GM18861 (cell line): ENCODE measurements around the gene RETN.
A peak's percentile ranks its signal among the peaks of the same experiment; 100 is the strongest.

ENCODE experiments used
- ATAC-seq: cut with Tn5 transposase; IDR thresholded peaks from one replicate; pipeline ENCODE4 v1.9.1; 2021; ENCODE audit not compliant: unreplicated experiment

Gene RETN

DNA sequence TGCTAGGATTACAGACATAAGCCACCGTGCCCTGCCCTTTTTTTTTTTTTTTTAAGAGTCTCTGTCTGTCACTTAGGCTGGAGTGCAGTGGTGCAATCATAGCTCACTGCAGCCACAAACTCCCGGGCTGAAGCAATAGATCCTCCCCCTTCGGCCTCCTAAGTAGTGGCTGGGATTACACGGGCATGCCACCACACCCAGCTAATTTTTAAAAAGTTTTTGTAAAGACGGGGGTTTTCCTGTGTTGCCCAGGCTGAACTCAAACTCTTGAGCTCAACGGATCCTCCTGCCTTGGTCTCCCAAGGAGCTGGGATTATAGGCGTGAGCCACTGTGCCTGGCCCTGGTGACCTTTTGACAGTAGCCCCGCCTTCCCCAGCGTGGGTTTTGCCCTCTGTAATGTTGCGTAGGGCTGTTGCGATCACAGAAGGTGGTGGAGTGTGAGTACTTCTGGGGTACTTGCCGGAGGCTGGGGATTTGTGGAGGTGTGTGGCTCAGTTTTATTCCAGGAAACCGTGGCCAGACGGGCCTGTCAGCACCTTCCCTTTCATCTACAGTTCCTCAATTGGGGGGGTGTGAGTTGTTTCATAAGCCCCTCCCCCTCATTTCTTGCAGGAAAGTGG lies 11.6 kb upstream of the RETN start:
- no peak for ATAC-seq

DNA sequence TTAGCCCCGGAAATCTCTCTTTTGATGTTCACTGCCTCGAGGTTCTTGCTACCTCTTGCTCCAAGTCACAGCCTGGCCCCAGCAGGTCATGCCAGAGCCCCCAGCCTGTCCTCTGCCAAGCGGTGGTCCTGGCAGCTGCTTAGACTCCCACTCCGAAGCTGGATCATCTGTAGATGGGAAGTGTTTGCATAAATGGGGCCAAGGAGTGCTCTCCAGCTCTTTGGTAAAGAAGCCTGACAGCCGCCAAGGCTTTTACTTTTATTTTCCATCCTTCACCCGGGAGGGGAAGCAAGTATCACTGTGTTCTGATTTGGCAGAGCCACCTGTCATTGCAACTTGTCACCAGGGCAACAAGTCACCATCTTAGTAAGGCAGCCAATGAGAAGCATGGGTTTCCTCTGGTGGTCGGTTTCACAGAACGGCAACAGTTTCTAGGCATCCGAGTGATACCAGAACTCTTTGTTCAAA lies 10.6 kb upstream of the RETN start:
- ATAC-seq: peak; percentile 70

DNA sequence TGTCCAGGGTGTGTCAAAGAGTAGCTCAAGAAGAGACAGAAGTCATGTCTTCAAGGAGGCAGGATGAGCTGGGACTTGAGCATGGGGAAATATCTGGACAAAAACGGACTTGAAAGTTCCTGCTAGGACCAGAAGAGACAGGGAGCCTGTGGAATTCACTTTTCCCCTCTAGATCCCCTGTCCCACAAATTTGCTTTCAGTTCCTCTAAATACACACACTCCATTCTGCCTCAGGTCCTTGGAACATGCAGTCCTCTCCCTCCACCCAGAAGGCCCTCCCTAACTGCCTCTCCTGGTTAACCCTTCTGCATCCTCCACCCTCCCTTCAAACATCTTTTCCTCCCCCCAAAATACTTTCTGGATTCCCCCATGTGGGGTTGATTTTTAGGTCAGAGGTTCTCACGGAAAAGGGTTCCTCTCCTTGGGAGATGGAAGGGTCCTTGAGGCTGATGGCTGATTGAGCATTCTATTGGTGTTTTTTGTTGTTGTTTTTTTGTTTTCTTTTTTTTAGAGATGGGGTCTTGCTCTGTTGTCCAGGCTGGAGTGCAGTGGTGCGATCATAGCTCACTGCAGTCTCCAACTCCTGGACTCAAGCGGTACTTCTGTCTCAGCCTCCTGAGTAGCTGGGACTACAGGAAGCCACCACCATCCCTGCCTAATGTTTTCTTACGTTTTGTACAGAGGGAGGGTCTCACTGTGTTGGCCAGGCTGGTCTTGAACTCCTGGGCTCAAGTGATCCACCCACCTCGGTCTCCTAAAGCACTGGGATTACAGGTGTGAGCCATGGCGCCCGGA lies 6.9 kb upstream of the RETN start:
- ATAC-seq: no peak

DNA sequence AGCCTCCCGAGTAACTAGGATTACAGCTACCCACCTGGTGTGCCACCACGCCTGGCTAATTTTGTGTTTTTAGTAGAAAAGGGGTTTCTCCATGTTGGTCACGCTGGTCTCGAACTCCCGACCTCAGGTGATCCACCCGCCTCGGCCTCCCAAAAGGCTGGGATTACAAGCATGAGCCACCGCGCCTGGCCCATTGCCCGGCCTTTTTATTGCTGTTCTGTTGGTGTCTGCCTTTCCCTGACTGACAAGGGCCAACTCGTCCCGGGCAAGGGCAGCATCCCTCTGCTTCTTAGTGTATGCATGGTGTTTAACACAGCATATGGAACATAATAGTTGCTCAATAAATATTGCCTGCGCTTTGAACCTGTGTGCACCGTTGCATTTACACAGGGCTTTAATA lies 6.2 kb upstream of the RETN start:
- ATAC-seq: no peak

DNA sequence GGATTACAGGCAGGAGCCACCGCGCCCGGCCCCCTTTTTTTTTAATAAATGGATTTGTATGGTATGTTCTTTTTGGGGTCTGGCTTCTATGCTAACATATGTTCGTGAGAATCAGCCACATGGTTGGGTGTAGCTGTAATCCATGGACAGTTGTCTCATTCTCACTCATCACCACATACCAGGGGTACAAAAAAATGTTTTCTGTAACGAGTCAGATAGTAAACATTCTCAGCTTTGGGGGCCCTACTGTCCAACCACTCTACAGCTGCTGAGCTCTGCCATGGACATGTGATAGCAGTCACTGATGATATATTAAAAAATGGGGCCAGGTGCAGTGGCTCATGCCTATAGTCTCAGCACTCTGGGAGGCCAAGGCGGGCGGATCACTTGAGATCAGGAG lies 5.1 kb upstream of the RETN start:
- ATAC-seq: no peak

DNA sequence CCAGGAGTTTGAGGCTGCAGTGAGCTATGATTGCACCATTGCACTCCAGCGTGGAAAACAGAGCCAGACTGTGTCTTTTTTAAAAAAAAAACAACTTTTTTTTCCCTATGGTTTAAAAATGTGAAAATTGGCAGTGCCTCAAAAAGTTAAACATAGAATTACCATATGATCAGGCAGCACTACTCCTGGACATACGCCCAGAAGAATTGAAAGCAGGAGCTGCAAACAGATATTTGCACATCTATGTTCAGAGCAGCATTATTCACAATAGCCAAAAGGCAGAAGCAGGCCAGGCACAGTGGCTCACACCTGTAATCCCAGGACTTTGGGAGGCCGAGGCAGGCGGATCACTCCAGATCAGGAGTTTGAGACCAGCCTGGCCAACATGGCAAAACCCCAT lies 3.8 kb upstream of the RETN start:
- no peak for ATAC-seq

DNA sequence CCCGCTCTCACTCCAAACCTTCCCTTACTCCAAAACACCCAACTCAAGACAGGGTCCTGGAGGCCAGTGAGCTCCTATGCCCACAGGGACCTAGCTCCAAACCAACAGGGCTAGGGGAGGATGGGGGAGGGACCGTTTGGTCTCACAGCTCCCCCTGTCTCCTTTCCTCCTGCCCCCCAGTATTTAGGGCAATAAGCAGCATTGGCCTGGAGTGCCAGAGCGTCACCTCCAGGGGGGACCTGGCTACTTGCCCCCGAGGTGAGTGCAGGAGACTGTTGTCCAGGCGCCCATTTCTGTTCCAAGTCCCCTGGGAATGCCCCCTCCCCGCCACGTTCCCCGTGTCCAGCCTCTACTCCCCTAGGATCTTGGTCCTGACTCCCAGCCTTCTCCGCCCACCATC lies 792 bp downstream of the RETN start:
- no peak for ATAC-seq

DNA sequence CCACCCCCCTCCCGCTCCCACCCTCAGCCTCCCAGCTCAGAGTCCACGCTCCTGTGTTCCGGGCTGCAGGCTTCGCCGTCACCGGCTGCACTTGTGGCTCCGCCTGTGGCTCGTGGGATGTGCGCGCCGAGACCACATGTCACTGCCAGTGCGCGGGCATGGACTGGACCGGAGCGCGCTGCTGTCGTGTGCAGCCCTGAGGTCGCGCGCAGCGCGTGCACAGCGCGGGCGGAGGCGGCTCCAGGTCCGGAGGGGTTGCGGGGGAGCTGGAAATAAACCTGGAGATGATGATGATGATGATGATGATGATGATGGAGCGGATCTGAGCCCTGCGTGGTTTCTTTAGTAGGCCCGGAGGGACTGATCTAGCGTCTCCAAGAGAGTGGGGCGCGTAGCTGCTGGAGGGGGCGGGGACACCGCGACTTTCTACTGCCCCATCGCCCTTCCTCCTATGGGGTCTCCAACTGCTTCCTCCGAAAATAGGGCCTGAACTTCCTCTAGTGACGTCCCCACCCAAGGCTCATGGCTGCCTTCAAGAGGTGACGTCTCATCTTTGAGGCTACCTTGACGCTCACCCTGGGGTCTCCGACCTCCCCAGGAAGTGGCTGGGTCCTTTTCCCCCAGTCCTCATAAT lies 1.4 kb downstream of the RETN start:
- no peak for ATAC-seq

DNA sequence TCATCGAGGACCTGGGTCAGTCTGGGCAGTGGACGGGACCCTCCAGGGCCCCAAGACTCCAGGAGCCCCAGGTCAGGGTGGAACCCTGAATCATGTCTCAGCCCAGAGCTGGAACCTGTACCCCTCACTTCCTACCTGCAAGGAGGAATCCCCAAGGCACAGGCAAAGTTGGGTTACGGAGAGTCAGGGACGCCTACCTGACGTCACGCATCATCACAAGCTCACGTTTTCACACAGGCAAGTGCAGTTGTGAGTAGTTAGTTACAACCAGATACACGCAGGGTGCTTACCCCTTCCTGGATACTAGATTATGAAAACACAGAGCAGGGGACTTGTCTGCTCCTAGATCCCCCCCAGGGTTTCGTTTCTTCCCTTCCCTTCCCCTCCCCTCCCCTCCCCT lies 1.9 kb downstream of the RETN start:
- no peak for ATAC-seq

DNA sequence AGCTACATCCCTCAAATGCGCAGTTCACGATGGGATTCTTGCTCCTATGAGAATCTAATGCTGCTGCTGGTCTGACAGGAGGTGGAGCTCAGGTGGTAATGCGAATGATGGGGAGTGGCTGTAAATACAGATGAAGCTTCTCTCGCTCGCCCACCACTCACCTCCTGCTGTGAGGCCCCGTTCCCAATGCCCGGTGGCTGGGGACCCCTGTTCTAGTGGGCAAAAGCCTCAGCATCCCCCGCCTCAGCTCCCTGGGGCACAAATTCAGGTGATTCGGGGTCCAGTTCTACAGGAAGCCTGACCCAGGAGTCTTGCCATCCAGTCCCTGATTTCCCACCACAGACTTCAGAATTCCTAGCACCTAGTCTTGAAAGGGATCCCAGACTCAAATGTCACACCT lies 3.7 kb downstream of the RETN start:
- ATAC-seq: no peak

DNA sequence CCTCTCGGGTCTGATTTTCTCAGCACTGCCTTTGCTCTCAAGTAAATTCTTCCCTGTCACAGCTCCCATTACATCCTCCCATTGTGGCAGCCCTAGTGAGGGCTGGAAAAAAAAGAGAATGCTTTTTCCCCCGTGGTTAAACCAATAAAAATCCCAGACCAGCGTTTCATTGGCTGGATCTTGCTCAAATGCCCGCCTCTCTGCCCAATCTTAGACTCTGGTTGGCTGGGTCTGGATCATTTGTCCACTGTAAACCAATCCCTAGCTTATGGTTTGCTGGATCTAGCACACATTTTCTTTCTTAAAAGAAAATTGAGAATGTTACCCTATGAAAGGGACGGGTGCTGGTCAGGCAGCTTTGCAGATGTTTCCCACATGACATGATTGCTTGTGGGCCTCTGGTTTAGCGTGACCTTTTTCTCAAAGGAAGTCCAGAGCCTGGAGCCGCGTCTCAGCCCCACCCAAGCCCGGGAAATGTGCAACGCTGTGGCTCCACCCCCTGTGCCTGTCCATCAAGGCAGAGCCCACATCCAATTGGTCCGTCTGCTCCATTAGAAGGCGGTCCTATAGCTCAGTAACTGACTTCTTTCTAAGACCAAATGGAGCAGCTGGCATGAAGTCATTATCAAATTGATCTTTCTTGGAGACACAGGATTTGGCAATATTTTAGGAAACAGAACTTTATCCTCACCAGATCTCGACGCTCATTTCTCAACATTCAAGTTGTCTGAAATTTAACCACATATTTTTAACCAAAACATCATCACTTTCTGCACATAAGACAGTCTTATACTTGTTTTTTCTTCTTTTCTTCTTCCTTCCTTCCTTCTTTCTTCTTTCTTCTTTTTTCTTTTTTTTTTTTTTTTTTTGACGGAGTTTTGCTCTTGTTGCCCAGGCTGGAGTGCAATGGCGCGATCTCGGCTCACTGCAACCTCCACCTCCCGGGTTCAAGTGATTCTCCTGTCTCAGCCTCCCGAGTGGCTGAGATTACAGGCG lies 5.5 kb downstream of the RETN start:
- ATAC-seq: no peak

DNA sequence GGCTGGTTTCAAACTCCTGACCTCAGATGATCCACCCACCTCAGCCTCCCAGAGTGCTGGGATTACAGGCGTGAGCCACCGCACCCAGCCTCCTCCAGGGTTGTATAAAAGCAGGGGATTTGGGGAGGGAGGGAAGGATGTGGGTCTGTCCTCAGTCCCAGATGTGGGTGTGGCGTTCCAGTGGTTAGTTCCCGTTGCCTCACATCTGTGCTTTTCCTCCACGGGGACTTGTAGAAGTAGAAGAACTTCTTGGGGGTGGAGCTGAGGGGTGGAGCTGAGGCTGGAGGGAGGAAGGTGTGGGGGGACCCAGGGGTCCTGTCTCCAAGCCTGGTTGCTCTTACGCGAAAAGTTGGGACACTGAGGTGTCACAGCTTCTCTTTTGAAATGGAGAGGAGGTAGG lies 7.5 kb downstream of the RETN start:
- ATAC-seq: no peak

DNA sequence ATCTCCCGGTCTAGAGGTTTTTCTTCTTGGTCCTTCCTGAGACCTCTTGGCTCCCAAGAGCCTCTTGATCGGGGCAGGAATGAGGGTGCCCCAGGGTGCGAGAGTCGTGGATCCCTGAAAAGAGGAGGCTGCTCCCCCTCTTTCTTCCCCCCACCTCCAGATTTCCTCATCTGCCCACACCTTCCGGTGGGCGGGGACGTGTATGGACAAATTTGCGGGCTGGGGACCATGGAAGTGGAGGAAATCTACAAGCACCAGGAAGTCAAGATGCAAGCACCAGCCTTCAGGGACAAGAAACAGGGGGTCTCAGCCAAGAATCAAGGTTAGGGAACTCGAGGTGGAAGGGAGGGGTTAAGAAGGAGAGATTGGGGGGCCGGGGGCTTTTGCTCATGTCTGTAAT lies 8.0 kb downstream of the RETN start, which contains the start of gene MCEMP1:
Gene MCEMP1, plus strand, starts transcription at position 237 of the 400 bp plus-strand sequence. Its CDS starts 31 bp downstream, at position 268.
- ATAC-seq: no peak

DNA sequence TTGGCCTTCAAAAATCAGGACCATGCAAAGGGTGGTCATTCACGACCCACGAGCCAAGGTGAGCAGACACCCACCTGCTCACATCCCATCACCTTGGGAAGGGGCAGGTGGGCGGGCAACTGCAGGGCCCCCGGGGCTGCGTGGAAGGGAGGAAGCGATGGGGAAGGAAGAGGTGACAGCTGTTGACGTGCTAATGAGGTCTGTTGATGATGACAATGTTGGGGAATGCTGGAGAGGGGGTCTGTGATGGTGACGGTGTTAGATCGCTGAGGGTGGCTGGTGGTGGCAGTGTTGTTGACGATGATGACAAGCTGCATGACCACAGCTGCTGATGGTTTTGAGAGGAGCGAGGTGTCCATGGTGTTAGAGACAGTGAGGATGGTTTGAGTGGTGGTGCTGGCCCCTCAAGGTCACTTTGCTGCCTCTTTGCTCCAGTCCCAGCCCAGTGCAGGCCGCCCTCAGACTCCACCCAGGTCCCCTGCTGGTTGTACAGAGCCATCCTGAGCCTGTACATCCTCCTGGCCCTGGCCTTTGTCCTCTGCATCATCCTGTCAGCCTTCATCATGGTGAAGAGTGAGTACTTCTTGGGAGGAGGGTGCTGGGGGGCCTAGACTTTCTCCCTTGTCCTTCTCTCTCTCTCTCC lies 8.9 kb downstream of the RETN start:
- ATAC-seq: no peak

DNA sequence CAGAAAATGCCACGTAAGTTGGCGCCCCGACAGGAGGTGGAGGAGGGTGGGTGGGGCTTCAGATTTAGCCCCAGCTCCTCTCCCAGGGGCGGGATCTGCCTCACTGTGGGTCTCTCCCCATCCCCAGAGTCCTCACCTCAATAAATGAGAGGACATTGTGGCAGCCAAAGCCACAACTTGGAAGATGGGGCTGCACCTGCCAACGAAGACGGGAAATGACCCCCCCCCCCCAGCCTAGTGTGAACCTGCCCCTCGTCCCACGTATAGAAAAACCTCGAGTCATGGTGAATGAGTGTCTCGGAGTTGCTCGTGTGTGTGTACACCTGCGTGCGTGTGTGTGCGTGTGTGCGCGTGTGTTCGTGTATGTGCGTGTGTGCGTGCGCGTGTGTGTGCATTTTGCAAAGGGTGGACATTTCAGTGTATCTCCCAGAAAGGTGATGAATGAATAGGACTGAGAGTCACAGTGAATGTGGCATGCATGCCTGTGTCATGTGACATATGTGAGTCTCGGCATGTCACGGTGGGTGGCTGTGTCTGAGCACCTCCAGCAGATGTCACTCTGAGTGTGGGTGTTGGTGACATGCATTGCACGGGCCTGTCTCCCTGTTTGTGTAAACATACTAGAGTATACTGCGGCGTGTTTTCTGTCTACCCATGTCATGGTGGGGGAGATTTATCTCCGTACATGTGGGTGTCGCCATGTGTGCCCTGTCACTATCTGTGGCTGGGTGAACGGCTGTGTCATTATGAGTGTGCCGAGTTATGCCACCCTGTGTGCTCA lies 10.3 kb downstream of the RETN start:
- ATAC-seq: peak; percentile 41

DNA sequence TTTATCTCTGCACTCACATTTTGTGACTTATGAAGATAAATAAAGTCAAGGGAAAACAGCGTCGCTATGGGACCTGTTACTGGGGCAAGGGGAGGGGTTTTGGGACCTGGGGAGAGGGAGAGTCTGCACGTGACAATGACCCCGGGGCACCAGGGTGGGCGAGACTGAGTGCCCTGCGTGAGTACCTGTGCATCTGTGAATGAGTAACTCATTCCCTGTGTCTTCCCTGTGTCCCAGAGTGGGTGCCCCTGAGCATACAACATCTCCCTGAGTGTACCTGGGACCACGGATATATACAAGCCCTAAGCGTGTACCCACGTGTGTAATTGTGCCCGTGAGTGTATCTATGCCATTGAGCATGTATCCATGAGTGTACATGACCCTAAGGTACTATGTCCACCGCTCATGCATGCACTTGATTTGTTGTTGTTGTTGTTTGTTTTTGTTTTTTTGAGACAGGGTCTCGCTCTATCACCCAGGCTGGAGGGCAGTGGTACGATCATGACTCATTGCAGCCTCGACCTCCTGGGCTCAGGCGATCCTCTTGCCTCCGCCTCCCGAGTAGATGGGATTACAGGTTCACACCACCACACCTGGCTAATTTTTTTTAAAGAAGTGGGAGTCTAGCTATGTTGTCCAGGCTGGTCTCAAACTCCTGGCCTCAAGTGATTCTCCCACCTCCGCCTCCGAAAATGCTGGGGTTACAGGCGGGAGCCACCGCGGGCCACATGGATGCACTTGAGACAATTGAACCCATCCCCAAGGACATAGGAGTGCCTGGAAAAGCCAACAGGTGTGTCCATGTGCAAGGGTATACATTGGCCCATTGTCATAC lies 11.1 kb downstream of the RETN start:
- ATAC-seq: no peak

DNA sequence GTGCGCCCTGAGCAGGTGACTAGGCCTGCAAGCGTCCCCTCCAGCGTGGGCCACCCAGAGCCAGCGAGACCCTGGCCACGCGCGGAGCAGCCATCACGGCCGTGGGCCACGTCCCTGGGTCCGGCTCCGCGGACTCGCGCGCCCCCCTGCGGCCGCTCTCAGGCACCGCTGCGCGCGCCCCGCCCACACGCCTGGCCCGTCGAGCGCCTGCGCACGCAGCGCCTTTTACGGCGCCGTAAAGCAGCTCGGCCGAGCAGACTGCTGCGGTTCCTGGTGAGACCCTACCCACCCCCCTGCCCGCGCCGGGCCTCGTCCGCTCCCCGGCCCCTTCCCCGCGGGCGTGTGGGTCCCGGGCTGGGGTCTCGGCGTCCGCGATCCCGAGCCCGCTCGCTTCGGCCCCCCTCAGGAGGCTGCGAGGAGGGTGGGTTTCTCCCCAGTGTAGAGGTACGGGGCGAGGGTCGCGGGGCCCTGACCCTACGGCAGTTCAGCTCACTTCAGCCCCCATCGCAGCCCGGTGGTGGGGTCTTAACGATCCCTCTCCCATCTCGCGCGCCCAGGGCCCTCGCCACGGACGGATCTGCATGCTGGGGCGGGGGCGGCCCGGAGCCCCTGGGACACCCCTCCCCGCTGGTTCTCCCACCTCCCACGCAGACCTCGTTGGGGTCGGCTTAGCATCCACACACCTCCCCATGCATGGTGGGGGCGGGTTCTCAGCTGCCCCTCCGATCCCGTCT lies 11.9 kb downstream of the RETN start, which contains the start of gene TRAPPC5:
Gene TRAPPC5, plus strand, starts transcription at position 228 of the 734 bp plus-strand sequence. CDS start 1,421 bp downstream, outside the sequence.
- peak; percentile 50 for ATAC-seq
